Measurements from ENCODE around the gene NR1H4.
"Not testable (repeated sequence)": the region's sequence is repeated elsewhere in the genome, so short reads cannot be mapped to it uniquely, and the experiment has no call there.

DNA sequence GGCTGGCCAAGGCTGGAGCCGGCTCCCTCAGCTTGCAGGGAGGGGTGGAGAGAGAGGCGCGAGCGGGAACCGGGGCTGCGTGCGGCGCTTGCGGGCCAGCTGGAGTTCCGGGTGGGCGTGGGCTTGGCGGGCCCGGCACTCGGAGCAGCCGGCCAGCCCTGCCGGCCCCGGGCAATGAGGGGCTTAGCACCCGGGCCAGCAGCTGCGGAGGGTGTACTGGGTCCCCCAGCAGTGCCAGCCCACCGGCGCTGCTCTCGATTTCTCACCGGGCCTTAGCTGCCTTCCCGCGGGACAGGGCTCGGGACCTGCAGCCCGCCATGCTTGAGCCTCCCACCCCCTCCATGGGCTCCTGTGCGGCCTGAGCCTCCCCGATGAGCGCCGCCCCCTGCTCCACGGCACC lies 43.4 kb upstream of the NR1H4 start:
- TF ChIP-seq, protein P1, sequence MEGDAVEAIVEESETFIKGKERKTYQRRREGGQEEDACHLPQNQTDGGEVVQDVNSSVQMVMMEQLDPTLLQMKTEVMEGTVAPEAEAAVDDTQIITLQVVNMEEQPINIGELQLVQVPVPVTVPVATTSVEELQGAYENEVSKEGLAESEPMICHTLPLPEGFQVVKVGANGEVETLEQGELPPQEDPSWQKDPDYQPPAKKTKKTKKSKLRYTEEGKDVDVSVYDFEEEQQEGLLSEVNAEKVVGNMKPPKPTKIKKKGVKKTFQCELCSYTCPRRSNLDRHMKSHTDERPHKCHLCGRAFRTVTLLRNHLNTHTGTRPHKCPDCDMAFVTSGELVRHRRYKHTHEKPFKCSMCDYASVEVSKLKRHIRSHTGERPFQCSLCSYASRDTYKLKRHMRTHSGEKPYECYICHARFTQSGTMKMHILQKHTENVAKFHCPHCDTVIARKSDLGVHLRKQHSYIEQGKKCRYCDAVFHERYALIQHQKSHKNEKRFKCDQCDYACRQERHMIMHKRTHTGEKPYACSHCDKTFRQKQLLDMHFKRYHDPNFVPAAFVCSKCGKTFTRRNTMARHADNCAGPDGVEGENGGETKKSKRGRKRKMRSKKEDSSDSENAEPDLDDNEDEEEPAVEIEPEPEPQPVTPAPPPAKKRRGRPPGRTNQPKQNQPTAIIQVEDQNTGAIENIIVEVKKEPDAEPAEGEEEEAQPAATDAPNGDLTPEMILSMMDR (IDR thresholded peaks at IDR 0.05): not testable (repeated sequence)
- not testable (repeated sequence) for TF ChIP-seq POLR2AphosphoS5 (IDR thresholded peaks at IDR 0.05); EP300 (IDR thresholded peaks at IDR 0.05); POLR2A (IDR thresholded peaks at IDR 0.05; ENCODE audit: low read depth)
